Retinal pigment epithelial cell (primary cell): ENCODE results near the gene UBE2D2.

ENCODE experiments used
- DNase-seq: peaks from one replicate; pipeline ENCODE4 v3.0.0-alpha.2; 2010; ENCODE audit warnings: low read depth
- H3K4me3 ChIP-seq: 2 replicates; pipeline ENCODE4 v1.5.1; 2011; ENCODE audit warnings: mild to moderate bottlenecking, low read length, control low read depth, moderate library complexity
- CTCF ChIP-seq: conservative IDR thresholded peaks from 2 replicates; pipeline ENCODE4 v1.5.1; 2011; ENCODE audit warnings: low read depth, low read length, control low read depth, inconsistent platforms

Gene UBE2D2

GRCh38 chr5:139660923-139661814 is 100.0 kb downstream of the UBE2D2 start:
- no peak overlapping the region for H3K4me3 ChIP-seq
- peak; percentile 92 for DNase-seq
- TF ChIP-seq CTCF: no peak

GRCh38 chr5:139662617-139663016 is 101.5 kb downstream of the UBE2D2 start:
- H3K4me3 ChIP-seq: no peak overlapping the region
- TF ChIP-seq CTCF: no peak
- no peak for DNase-seq

GRCh38 chr5:139663207-139664085 is 102.3 kb downstream of the UBE2D2 start:
- H3K4me3 ChIP-seq: no peak overlapping the region
- no peak for TF ChIP-seq CTCF
- no peak for DNase-seq

- no peak overlapping the region for H3K4me3 ChIP-seq
- TF ChIP-seq CTCF: no peak
- DNase-seq: no peak
These were observed 103.1 kb downstream of the UBE2D2 start for GRCh38 chr5:139664086-139664693.

- no peak for DNase-seq
- TF ChIP-seq CTCF: no peak
- no peak overlapping the region for H3K4me3 ChIP-seq
These were observed 103.7 kb downstream of the UBE2D2 start for GRCh38 chr5:139664727-139665351.

- no peak overlapping the region for H3K4me3 ChIP-seq
- DNase-seq: no peak
- no peak for TF ChIP-seq CTCF
These were observed 104.5 kb downstream of the UBE2D2 start for GRCh38 chr5:139665626-139666025.
